ENCODE results near the gene MOB3A. TPM values are rescaled to one million over a fixed set of nuclear protein-coding genes. Genes with fewer than 3 reads are reported as not detected.

Gene MOB3A
- total RNA-seq, 3 donors from 2014 or later (not counting 1 experiment from before 2014, with no cell fraction given) = 239 to 314 (median 246) TPM

DNA sequence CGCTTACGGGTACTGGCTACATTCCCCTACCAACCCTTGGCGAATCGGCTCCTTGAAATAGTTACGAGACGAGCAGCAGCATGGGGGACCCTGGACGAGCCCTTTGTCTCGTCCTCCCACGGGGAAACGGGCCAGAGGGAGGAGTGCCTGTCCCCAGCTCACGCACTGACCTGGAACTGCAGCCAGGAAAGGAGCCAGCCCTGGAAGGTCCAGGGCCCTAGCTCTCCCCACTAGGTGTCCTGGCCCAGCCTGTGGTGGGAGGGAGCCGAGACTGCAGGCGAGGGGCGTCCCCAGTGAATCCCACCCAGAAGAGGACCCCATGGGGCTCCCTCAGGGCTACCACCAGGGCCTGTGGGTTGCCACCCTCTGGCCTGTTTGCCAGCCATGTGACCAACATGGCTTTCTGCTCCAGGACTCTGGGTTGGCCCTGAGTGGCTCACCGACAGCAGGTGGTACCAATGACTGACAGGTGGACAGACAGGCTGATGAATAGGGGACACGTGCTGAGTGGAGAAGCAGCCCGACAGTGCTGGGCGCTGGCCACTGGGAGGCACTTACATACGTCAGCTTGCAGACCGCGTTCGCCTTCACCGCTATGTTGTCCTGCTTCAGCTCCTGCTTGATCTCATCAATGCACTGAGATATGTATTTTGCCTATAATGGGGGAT is 42.1 kb upstream of the MOB3A start:
- Mint-ChIP-seq H3K4me1 (peaks cover 0 to 4% of the 10 kb centered on the region in 2 donors), H3K27ac (peak overlapping the region in 1 of 2 donors; percentile 22), H3K27me3 (ENCODE audit: low read depth in 2 of 2) (no peaks in the 10 kb centered on the region), H3K9me3 (no peaks in the 10 kb centered on the region), H3K36me3 (no peaks in the 10 kb centered on the region), H3K4me3 (no peak overlapping the region)
- TF ChIP-seq, protein P1, sequence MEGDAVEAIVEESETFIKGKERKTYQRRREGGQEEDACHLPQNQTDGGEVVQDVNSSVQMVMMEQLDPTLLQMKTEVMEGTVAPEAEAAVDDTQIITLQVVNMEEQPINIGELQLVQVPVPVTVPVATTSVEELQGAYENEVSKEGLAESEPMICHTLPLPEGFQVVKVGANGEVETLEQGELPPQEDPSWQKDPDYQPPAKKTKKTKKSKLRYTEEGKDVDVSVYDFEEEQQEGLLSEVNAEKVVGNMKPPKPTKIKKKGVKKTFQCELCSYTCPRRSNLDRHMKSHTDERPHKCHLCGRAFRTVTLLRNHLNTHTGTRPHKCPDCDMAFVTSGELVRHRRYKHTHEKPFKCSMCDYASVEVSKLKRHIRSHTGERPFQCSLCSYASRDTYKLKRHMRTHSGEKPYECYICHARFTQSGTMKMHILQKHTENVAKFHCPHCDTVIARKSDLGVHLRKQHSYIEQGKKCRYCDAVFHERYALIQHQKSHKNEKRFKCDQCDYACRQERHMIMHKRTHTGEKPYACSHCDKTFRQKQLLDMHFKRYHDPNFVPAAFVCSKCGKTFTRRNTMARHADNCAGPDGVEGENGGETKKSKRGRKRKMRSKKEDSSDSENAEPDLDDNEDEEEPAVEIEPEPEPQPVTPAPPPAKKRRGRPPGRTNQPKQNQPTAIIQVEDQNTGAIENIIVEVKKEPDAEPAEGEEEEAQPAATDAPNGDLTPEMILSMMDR (IDR thresholded peaks at IDR 0.05) = no peak
- no peak for DNase-seq
- Histone ChIP-seq H3K27me3 (ENCODE audit: control insufficient read depth, insufficient read depth, low read length) (no peaks in the 10 kb centered on the region), H3K4me3 (ENCODE audit: low read length) (no peak overlapping the region), H3K9me3 (ENCODE audit: control insufficient read depth, insufficient read depth, low read length) (no peaks in the 10 kb centered on the region), H3K4me1 (ENCODE audit: control insufficient read depth, insufficient read depth, low read length) (peaks cover 5% of the 10 kb centered on the region), H3K36me3 (ENCODE audit: control insufficient read depth, insufficient read depth, low read length) (peaks cover 26% of the 10 kb centered on the region), H3K27ac (ENCODE audit: low read length) (no peak overlapping the region)
- intact Hi-C loops (cut with micrococcal nuclease) = no loop called here
- no peak for ATAC-seq
- 98% methylated on average over 23 of the region's 23 CpGs for WGBS (ENCODE audit: insufficient coverage)

GRCh38 chr19:2136796-2137195 is 40.7 kb upstream of the MOB3A start:
- Histone ChIP-seq H3K36me3 (ENCODE audit: control insufficient read depth, insufficient read depth, low read length) (peaks cover 39% of the 10 kb centered on the region), H3K27me3 (ENCODE audit: control insufficient read depth, insufficient read depth, low read length) (no peaks in the 10 kb centered on the region), H3K4me3 (ENCODE audit: low read length) (no peak overlapping the region), H3K27ac (ENCODE audit: low read length) (no peak overlapping the region), H3K4me1 (ENCODE audit: control insufficient read depth, insufficient read depth, low read length) (peaks cover 5% of the 10 kb centered on the region), H3K9me3 (ENCODE audit: control insufficient read depth, insufficient read depth, low read length) (no peaks in the 10 kb centered on the region)
- 96% methylated on average over 23 of the region's 23 CpGs for WGBS (ENCODE audit: insufficient coverage)
- Mint-ChIP-seq H3K4me1 (peaks cover 0 to 4% of the 10 kb centered on the region in 2 donors), H3K27ac (no peak overlapping the region), H3K9me3 (no peaks in the 10 kb centered on the region), H3K36me3 (no peaks in the 10 kb centered on the region), H3K27me3 (ENCODE audit: low read depth in 2 of 2) (no peaks in the 10 kb centered on the region), H3K4me3 (no peak overlapping the region)
- DNase-seq (no peak), ATAC-seq (no peak)
- intact Hi-C loops (cut with micrococcal nuclease) = no loop called here
- TF ChIP-seq, protein P1 (IDR thresholded peaks at IDR 0.05) = no peak

DNA sequence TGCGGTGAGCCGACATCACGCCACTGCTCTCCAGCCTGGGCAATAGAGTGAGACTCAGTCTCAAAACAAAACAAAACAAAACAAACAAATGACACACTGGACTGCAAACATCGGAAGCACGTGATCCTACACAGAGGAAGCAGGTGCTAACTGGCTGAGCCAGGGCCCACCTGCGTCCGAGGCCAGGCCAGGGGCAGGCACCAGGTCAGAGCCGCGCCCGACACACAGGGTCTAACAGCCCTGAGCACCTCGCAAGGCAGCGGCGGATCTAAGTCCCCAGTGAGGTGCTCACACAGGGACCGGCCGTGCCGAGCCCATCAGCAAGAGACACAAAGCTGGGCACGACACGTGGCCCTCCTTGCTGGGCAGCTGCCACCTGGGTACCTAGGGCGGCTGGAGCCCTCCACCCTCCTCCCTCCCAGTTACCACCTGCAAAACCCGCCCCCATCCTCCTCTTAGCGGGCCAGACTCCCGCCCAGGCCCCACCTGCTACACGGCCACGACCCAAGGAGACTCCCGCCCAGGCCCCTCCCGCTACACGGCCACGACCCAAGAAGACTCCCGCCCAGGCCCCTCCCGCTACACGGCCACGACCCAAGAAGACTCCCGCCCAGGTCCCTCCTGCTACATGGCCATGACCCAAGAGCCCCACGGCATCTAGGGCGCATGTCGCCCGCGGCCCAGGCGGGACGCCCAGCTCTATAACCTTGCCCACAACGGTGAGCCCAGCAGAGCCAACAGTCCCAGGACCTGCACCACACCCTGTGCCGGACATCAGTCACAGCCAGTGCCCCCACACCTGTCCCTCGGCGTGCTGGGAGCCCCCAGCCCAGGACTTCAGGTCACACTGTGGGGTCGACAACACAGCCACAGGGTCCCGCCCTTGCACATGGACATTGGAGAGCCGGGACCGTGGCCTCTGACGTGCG is 39.6 kb upstream of the MOB3A start:
- 94% methylated on average over 50 of the region's 50 CpGs for WGBS (ENCODE audit: insufficient coverage)
- Mint-ChIP-seq H3K4me3 (no peak overlapping the region), H3K27me3 (ENCODE audit: low read depth in 2 of 2) (no peaks in the 10 kb centered on the region)

More for the DNA sequence above, 39.6 kb upstream of the MOB3A start:
- H3K36me3 ChIP-seq (ENCODE audit: control insufficient read depth, insufficient read depth, low read length) = peaks cover 41% of the 10 kb centered on the region
- no peaks in the 10 kb centered on the region for H3K9me3 ChIP-seq (ENCODE audit: control insufficient read depth, insufficient read depth, low read length)
- intact Hi-C loops (cut with micrococcal nuclease) = no loop called here
- TF ChIP-seq, protein P1 (IDR thresholded peaks at IDR 0.05) = no peak
- Mint-ChIP-seq H3K36me3 (no peaks in the 10 kb centered on the region), H3K27ac (no peak overlapping the region), H3K4me1 (no peaks in the 10 kb centered on the region), H3K9me3 (no peaks in the 10 kb centered on the region)
- no peak for DNase-seq
- H3K27ac ChIP-seq (ENCODE audit: low read length) = no peak overlapping the region
- ATAC-seq = no peak
- H3K4me3 ChIP-seq (ENCODE audit: low read length) = no peak overlapping the region
- H3K4me1 ChIP-seq (ENCODE audit: control insufficient read depth, insufficient read depth, low read length) = peaks cover 5% of the 10 kb centered on the region
- H3K27me3 ChIP-seq (ENCODE audit: control insufficient read depth, insufficient read depth, low read length) = no peaks in the 10 kb centered on the region

Measured in natural killer cell (primary cell).